ENCODE data around the gene FCRLB.
A peak's percentile ranks its signal among the peaks of the same experiment; 100 is the strongest.
"Not testable (repeated sequence)": the region's sequence is repeated elsewhere in the genome, so short reads cannot be mapped to it uniquely, and the experiment has no call there.

The FCRLB gene

GRCh38 chr1:161737625-161738024 is 16.3 kb downstream of the FCRLB start:
- DNase-seq (ENCODE audit: low read depth), result no peak

DNA sequence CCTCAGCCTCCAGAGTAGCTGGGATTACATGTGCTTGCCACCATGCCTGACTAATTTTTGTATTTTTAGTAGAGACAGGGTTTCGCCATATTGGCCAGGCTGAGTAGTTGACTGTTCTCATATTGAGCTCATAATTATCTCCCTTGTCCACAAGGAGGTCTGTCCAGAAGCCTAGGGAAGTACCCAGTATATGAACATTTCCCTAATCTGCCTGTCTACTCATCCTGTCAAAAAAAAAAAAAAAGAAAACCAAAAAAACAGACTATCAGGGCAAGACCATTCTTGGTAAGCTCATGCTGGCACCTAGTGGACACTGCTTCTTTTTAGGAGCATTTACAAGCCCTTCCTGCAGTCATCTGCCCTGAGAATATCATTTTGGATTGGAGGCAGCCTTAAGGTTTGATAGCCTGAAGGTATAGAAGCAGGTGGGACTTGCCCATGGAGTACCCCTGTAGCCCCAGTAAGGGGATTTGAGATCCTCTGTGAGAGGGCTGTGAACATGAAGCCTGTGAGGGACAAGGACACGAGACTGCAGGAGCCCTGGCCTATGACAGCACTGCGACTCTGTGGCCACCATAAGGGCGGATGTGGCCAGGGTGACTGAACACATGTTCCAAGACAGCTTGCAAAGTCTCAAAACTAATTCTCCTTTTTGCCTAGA is 17.4 kb downstream of the FCRLB start:
- H3K4me3 ChIP-seq (ENCODE audit: low read depth, low read length), result no peak overlapping the region
- DNase-seq (ENCODE audit: low read depth), result no peak

More at GRCh38 chr1:161737625-161738024, 16.3 kb downstream of the FCRLB start:
- no peak overlapping the region for H3K4me3 ChIP-seq (ENCODE audit: low read depth, low read length)

DNA sequence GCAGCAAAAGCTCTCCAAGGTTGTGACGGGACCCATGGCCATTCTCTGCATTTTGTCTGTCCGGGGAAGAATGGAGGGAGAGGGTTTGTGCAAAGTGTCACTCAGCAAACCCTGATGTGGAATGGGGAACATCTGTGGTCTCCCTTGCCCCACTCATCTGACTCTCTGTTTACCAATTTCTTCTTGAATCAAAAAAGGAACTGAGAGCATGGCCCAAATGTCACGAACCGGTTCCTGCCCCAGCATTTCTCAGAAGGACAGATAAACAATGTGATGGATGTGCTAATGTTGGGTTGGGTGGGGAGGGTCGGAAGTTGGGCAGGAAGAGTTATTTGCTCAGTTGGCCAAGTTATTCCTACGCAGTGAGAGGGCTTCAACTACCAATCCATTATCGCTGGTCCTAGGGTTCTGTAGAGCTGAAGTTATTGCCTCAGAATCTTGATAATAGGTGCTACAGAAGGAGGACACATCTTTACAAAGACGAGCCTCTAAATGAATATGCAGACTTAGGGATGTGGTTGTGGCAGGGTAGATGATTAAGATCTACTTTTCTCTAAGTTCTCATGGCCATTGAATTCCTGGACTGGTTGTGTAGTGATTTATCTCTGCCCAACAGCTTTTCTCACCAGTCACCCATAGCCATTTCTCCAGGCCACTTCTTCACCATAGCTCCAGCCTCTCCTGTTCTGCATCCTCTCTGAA is 18.7 kb downstream of the FCRLB start:
- H3K4me3 ChIP-seq (ENCODE audit: low read depth, low read length), result no peak overlapping the region
- DNase-seq (ENCODE audit: low read depth), result no peak

- H3K4me3 ChIP-seq (ENCODE audit: low read depth, low read length), result no peak overlapping the region
- no peak for DNase-seq (ENCODE audit: low read depth)
These were observed 19.6 kb downstream of the FCRLB start for GRCh38 chr1:161740921-161741320.

DNA sequence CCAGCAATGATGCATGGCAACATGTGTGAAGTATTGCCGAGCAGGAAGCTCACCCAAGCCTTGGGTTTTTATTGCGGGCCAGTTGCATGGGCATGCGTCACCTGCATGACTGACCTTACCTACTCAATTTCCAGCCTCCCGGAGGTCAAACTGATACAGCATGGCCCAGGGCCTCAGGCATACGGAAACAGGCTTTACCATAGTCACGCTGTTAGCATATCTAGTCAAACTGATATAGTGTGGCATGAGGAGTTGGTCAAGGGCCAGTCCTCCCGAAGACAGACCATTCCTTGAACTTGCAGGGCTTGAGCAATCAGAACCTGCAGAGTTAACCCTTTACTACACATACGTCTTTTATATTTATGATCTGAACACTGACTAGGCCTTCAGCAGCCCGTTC is 21.9 kb downstream of the FCRLB start:
- no peak overlapping the region for H3K4me3 ChIP-seq (ENCODE audit: low read depth, low read length)
- DNase-seq (ENCODE audit: low read depth), result no peak

- no peak for DNase-seq (ENCODE audit: low read depth)
- no peak overlapping the region for H3K4me3 ChIP-seq (ENCODE audit: low read depth, low read length)
These were observed 26.5 kb downstream of the FCRLB start for GRCh38 chr1:161747801-161748200.

- DNase-seq (ENCODE audit: low read depth), result peak; percentile 89
- H3K4me3 ChIP-seq (ENCODE audit: low read depth, low read length), result peak within 1 kb of the TSS; percentile 94
These were observed 28.4 kb downstream of the FCRLB start, which contains the start of gene DUSP12 for GRCh38 chr1:161749509-161750407. Gene DUSP12 (plus strand): TSS chr1:161749786. CDS start chr1:161749802, 16 bp downstream.

GRCh38 chr1:161763522-161764098 is 42.3 kb downstream of the FCRLB start:
- no peak overlapping the region for H3K4me3 ChIP-seq (ENCODE audit: low read depth, low read length)
- no peak for DNase-seq (ENCODE audit: low read depth)

DNA sequence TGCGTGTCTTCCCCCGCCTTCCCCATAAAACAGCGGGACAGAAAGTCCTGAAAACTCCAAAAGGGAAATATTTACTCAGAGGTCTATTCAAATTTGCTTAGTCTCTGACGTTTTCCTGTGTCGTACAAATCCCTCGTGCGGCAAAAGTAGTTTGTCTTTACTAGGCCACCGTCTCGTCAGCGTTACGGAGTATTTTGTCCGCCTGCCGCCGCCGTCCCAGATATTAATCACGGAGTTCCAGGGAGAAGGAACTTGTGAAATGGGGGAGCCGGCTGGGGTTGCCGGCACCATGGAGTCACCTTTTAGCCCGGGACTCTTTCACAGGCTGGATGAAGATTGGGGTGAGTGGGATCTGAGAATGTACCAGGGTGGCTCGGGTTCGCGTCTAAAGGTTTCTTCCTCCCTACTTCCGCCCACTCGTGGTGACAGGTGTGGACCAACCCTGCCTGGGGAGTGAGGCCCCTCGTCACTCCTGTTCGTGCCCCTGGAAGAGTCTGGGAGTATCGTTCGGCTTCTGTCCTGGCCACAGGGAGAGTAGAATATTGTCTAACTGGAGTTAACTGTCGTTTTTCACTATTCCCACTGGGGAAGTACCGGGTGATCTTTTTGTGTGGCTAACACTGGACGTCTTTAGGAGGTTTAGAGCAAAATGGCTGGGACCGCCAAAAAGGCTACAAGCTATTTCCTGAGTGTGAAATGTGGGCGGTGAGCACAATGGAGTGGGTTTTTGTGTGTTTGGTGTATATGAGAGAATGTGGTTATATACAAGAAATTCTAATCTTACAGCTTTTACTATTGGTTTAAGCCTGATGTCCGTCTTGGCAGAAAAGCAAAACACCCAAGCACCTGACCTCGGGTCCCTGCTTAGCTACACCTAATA is 45.0 kb downstream of the FCRLB start, which contains the start of gene ATF6:
Gene ATF6 (plus strand): TSS at position 219 of the 880 bp plus-strand sequence. CDS start 41 bp downstream, at position 260.
- peak within 1 kb of the TSS; percentile 96 for H3K4me3 ChIP-seq (ENCODE audit: low read depth, low read length)
- peak; percentile 86 for DNase-seq (ENCODE audit: low read depth)

DNA sequence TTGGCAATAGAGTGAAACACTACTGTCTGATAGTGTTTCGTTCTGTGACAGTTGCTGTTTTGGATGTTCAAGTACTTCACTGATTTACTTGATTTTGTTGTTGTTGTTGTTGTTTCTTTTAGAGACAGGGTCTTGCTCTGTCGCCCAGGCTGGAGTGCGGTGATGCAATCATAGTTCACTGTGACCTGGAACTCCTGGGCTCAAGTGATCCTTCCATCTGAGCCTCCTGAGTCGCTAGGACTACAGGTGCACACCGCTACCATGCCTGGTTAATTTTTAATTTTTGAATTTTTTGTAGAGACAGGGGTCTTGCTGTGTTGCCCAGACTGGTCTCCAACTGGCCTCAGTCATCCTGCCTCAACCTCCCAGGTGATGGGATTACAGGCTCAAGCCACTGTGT is 47.1 kb downstream of the FCRLB start:
- H3K4me3 ChIP-seq (ENCODE audit: low read depth, low read length), result no peak overlapping the region

GRCh38 chr1:161768986-161769672 is 47.8 kb downstream of the FCRLB start:
- no peak for DNase-seq (ENCODE audit: low read depth)
- no peak overlapping the region for H3K4me3 ChIP-seq (ENCODE audit: low read depth, low read length)

More for the DNA sequence above, 47.1 kb downstream of the FCRLB start:
- DNase-seq (ENCODE audit: low read depth), result no peak

DNA sequence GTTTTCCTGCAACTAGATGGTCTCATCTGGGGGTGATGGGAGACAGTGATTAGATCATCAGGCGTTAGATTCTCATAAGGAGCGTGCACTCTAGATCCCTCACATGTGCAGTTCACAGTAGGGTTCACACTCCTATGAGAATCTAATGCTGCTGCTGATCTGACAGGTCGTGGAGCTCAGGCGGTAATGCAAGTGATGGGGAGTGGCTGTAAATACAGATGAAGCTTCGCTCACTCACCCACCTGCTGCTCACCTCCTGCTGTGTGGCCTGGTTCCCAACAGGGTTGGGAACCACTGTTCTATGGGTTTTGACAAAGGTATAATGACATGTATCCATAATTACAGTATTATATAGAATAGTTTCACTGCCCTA is 48.3 kb downstream of the FCRLB start:
- DNase-seq (ENCODE audit: low read depth), result not testable (repeated sequence)

GRCh38 chr1:161770250-161770649 is 48.9 kb downstream of the FCRLB start:
- DNase-seq (ENCODE audit: low read depth), result no peak
- H3K4me3 ChIP-seq (ENCODE audit: low read depth, low read length), result no peak overlapping the region

More for the DNA sequence above, 48.3 kb downstream of the FCRLB start:
- H3K4me3 ChIP-seq (ENCODE audit: low read depth, low read length), result not testable (repeated sequence)

- no peak for DNase-seq (ENCODE audit: low read depth)
- no peak overlapping the region for H3K4me3 ChIP-seq (ENCODE audit: low read depth, low read length)
These were observed 49.8 kb downstream of the FCRLB start for GRCh38 chr1:161771161-161771560.

GRCh38 chr1:161771973-161772372 is 50.6 kb downstream of the FCRLB start:
- no peak for DNase-seq (ENCODE audit: low read depth)
- no peak overlapping the region for H3K4me3 ChIP-seq (ENCODE audit: low read depth, low read length)

GRCh38 chr1:161772397-161772796 is 51.1 kb downstream of the FCRLB start:
- DNase-seq (ENCODE audit: low read depth), result no peak
- H3K4me3 ChIP-seq (ENCODE audit: low read depth, low read length), result no peak overlapping the region

- no peak for DNase-seq (ENCODE audit: low read depth)
- H3K4me3 ChIP-seq (ENCODE audit: low read depth, low read length), result no peak overlapping the region
These were observed 52.4 kb downstream of the FCRLB start for GRCh38 chr1:161773791-161774190.

DNA sequence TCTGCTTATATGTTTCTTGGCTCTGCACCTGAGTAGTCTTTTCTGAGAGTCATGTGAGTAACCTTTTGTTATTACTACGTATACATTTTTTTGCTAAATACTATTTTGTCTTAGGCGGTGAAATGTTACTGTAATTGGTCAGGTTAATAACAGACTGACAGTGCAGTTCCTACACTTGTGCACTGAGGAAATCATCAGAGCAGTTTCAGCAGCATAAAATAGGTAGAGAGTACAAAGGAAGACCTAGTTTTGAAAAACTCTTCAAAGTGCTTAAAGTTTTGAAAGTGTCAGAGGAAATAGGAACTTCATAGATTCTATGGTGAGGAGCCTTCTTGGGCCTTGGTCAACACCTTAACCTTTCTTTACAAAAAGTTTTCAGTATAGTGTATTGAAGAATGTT is 55.9 kb downstream of the FCRLB start:
- no peak overlapping the region for H3K4me3 ChIP-seq (ENCODE audit: low read depth, low read length)
- DNase-seq (ENCODE audit: low read depth), result no peak

Measured in skeletal muscle cell (primary cell).